GM03348 (cell line): ENCODE measurements around the gene CPEB4.

Experiments
- DNase-seq: peaks from one replicate; pipeline ENCODE4 v3.0.0; 2012; ENCODE audit warnings: low spot score

CPEB4 gene

GRCh38 chr5:173887610-173888472 is at the start of gene CPEB4:
TSS of gene CPEB4 (plus strand) at chr5:173888349. CDS start at chr5:173889734, 1,385 bp downstream.
- DNase-seq, result peak; percentile 99

- DNase-seq, result no peak
Measured at GRCh38 chr5:173839117-173839713, 48.9 kb upstream of the CPEB4 start.

- DNase-seq, result no peak
Measured at GRCh38 chr5:173840111-173840983, 47.8 kb upstream of the CPEB4 start.

GRCh38 chr5:173841710-173842109 is 46.4 kb upstream of the CPEB4 start:
- DNase-seq, result no peak

- DNase-seq, result no peak
Measured at GRCh38 chr5:173843794-173844193, 44.4 kb upstream of the CPEB4 start.

- no peak for DNase-seq
Measured at GRCh38 chr5:173845321-173845720, 42.8 kb upstream of the CPEB4 start.

- no peak for DNase-seq
Measured at GRCh38 chr5:173846929-173847501, 41.1 kb upstream of the CPEB4 start.

GRCh38 chr5:173848986-173849596 is 39.1 kb upstream of the CPEB4 start:
- no peak for DNase-seq

GRCh38 chr5:173849908-173850307 is 38.2 kb upstream of the CPEB4 start:
- DNase-seq, result no peak

GRCh38 chr5:173850659-173851058 is 37.5 kb upstream of the CPEB4 start:
- no peak for DNase-seq

- DNase-seq, result no peak
Measured at GRCh38 chr5:173851595-173852243, 36.4 kb upstream of the CPEB4 start.

- no peak for DNase-seq
Measured at GRCh38 chr5:173852790-173853359, 35.3 kb upstream of the CPEB4 start.

GRCh38 chr5:173853370-173854131 is 34.6 kb upstream of the CPEB4 start:
- DNase-seq, result no peak

GRCh38 chr5:173855162-173855994 is 32.8 kb upstream of the CPEB4 start:
- DNase-seq, result no peak

GRCh38 chr5:173855995-173856656 is 32.0 kb upstream of the CPEB4 start:
- no peak for DNase-seq

GRCh38 chr5:173857234-173857633 is 30.9 kb upstream of the CPEB4 start:
- no peak for DNase-seq

GRCh38 chr5:173858021-173858669 is 30.0 kb upstream of the CPEB4 start:
- no peak for DNase-seq
